GM18511 (cell line): ENCODE measurements around the gene RHOD.
A peak's percentile ranks its signal among the peaks of the same experiment; 100 is the strongest.

Experiments
- ATAC-seq: cut with Tn5 transposase; IDR thresholded peaks from one replicate; pipeline ENCODE4 v1.9.1; 2021; ENCODE audit warnings: mild to moderate bottlenecking, moderate library complexity; ENCODE audit not compliant: unreplicated experiment

The RHOD gene

GRCh38 chr11:67056267-67057204 lies at the start of gene RHOD:
RHOD (plus strand) TSS chr11:67056847; CDS start chr11:67056903, 56 bp downstream.
- no peak for ATAC-seq

- ATAC-seq: no peak
Measured at GRCh38 chr11:67007126-67007525, 49.5 kb upstream of the RHOD start.

- ATAC-seq: no peak
Measured at GRCh38 chr11:67010296-67010905, 46.2 kb upstream of the RHOD start.

GRCh38 chr11:67013511-67014045 lies 43.1 kb upstream of the RHOD start:
- no peak for ATAC-seq

GRCh38 chr11:67014343-67014742 lies 42.3 kb upstream of the RHOD start:
- no peak for ATAC-seq

- no peak for ATAC-seq
Measured at GRCh38 chr11:67015048-67015447, 41.6 kb upstream of the RHOD start.

GRCh38 chr11:67016550-67016949 lies 40.1 kb upstream of the RHOD start:
- no peak for ATAC-seq

- ATAC-seq: no peak
Measured at GRCh38 chr11:67020949-67021348, 35.7 kb upstream of the RHOD start.

GRCh38 chr11:67022341-67022933 lies 34.2 kb upstream of the RHOD start:
- no peak for ATAC-seq

- no peak for ATAC-seq
Measured at GRCh38 chr11:67022961-67023956, 33.4 kb upstream of the RHOD start, which contains the start of gene SYT12. SYT12 (plus strand) TSS chr11:67023134; CDS start chr11:67030145, 7,011 bp downstream.

- ATAC-seq: no peak
Measured at GRCh38 chr11:67023957-67024353, 32.7 kb upstream of the RHOD start.

GRCh38 chr11:67024410-67024809 lies 32.2 kb upstream of the RHOD start:
- no peak for ATAC-seq

GRCh38 chr11:67024966-67025365 lies 31.7 kb upstream of the RHOD start:
- ATAC-seq: no peak

- no peak for ATAC-seq
Measured at GRCh38 chr11:67025750-67026149, 30.9 kb upstream of the RHOD start.

- no peak for ATAC-seq
Measured at GRCh38 chr11:67026941-67027340, 29.7 kb upstream of the RHOD start.

GRCh38 chr11:67027483-67027930 lies 29.1 kb upstream of the RHOD start:
- ATAC-seq: peak; percentile 16

- ATAC-seq: peak; percentile 75
Measured at GRCh38 chr11:67027943-67028542, 28.6 kb upstream of the RHOD start.

- ATAC-seq: no peak
Measured at GRCh38 chr11:67029146-67029545, 27.5 kb upstream of the RHOD start.

GRCh38 chr11:67030976-67031375 lies 25.7 kb upstream of the RHOD start:
- no peak for ATAC-seq
